CMK (cell line): ENCODE results near the gene EHMT2.
"Not testable (repeated sequence)": the region's sequence is repeated elsewhere in the genome, so short reads cannot be mapped to it uniquely, and the experiment has no call there.

ENCODE experiments used
- DNase-seq: peaks from one replicate; pipeline ENCODE4 v3.0.0-alpha.2; 2010; ENCODE audit warnings: low read depth

EHMT2 gene

GRCh38 chr6:31897612-31898382 lies at the start of gene EHMT2:
TSS of gene EHMT2 (minus strand) at chr6:31897698. CDS start at chr6:31897677, 21 bp downstream.
- DNase-seq: peak; percentile 54

- no peak for DNase-seq
These were observed 49.7 kb upstream of the EHMT2 start for GRCh38 chr6:31947070-31947675.

GRCh38 chr6:31946370-31946885 lies 48.9 kb upstream of the EHMT2 start:
- no peak for DNase-seq

DNA sequence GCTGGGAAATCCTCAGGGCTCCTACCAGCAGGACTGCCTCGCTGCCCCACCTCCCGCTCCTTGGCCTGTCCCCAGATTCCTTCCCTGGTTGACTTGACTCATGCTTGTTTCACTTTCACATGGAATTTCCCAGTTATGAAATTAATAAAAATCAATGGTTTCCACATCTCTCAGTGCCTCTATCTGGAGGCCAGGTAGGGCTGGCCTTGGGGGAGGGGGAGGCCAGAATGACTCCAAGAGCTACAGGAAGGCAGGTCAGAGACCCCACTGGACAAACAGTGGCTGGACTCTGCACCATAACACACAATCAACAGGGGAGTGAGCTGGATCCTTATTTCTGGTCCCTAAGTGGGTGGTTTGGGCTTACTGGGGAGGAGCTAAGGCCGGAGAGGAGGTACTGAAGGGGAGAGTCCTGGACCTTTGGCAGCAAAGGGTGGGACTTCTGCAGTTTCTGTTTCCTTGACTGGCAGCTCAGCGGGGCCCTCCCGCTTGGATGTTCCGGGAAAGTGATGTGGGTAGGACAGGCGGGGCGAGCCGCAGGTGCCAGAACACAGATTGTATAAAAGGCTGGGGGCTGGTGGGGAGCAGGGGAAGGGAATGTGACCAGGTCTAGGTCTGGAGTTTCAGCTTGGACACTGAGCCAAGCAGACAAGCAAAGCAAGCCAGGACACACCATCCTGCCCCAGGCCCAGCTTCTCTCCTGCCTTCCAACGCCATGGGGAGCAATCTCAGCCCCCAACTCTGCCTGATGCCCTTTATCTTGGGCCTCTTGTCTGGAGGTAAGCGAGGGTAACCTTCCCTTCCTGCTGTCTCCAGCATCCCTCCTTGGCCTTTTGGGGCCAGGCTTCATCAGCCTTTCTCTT lies 48.2 kb upstream of the EHMT2 start, which contains the start of gene CFB:
TSS of gene CFB (plus strand) at position 589 of the 863 bp plus-strand sequence. CDS start at position 716, 127 bp downstream.
- no peak for DNase-seq

DNA sequence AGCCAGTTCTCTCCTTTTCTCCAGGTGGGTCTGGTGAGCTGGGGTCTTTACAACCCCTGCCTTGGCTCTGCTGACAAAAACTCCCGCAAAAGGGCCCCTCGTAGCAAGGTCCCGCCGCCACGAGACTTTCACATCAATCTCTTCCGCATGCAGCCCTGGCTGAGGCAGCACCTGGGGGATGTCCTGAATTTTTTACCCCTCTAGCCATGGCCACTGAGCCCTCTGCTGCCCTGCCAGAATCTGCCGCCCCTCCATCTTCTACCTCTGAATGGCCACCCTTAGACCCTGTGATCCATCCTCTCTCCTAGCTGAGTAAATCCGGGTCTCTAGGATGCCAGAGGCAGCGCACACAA lies 47.6 kb upstream of the EHMT2 start:
- no peak for DNase-seq

GRCh38 chr6:31943742-31944141 lies 46.2 kb upstream of the EHMT2 start:
- no peak for DNase-seq

DNA sequence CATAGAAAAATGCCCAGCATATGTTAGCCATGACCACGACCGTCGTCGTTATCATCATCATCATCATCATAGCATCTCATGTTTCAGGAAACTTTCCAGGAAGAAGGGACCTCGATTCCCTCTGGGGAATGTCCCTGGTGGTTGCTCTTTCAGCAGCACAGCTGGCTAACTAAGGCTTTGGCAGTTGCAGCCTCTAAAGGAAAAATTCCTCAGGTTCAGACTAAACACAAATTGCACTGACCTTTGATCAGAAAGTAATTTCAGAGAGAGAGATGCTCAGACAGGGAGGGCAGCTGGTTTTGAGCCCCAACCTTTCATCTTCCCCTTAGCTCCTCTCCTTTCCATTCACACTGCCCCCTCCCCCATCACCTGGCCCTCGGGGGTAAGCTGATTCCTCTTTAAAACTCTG lies 42.8 kb upstream of the EHMT2 start:
- DNase-seq: no peak

- DNase-seq: no peak
These were observed 38.3 kb upstream of the EHMT2 start for GRCh38 chr6:31935823-31936222.

DNA sequence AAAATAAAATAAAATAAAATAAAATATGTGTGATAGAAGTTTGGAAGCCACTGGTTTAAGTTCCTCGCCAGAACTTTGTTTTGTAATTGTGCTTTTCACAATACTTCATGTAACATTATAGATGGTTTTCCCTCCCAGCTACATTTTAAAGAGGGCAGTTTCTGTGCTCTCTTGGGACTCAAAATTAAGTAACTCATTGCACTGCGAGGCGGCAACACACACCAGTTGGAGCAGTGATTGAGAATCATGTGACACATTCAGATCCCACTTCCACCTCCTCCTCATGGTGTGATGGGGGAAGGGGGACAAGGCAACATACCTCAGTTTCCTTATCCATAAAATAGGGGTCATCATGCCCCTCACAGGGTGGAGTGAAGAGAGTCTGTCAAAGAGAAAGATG lies 37.5 kb upstream of the EHMT2 start:
- DNase-seq: no peak

GRCh38 chr6:31933537-31933936 lies 36.0 kb upstream of the EHMT2 start:
- DNase-seq: no peak

- DNase-seq: not testable (repeated sequence)
These were observed 34.6 kb upstream of the EHMT2 start for GRCh38 chr6:31932137-31932536.

- no peak for DNase-seq
These were observed 33.5 kb upstream of the EHMT2 start for GRCh38 chr6:31930962-31931361.

- DNase-seq: no peak
These were observed 31.1 kb upstream of the EHMT2 start for GRCh38 chr6:31928672-31928939.

DNA sequence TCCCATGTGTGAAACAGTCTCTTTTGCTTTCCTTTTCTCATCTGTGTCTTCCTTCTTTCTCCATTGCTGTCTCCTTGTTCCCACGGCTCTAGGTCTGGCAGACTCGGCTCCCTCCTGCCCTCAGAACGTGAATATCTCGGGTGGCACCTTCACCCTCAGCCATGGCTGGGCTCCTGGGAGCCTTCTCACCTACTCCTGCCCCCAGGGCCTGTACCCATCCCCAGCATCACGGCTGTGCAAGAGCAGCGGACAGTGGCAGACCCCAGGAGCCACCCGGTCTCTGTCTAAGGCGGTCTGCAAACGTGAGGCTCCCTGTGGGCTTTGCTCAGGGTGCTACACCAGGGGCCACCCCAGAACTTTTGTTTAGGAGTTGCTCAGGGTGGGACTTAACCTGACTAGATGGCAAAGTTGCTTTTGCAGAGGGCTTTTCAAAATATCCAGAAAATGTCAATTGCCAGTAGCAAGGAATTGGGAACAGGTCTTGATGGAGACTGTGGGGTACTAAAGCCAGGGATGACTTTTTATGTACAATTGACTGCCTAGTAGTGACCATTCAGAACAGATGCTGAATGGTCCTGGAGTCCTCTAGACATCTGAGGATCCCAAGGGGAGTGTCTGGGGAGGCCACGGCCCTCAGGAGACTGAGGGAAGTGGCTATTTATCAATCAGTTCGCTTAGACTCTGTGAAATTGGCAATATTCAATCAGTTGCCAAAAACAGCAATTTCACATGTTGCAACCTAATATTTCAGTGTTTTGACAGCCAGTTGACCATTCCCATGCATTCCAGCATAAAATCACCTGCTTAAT lies 30.6 kb upstream of the EHMT2 start:
- DNase-seq: no peak

- no peak for DNase-seq
These were observed 29.9 kb upstream of the EHMT2 start, which contains the start of gene C2 for GRCh38 chr6:31927242-31927862. TSS of gene C2 (plus strand) at chr6:31927717. CDS start at chr6:31927753, 36 bp downstream.

DNA sequence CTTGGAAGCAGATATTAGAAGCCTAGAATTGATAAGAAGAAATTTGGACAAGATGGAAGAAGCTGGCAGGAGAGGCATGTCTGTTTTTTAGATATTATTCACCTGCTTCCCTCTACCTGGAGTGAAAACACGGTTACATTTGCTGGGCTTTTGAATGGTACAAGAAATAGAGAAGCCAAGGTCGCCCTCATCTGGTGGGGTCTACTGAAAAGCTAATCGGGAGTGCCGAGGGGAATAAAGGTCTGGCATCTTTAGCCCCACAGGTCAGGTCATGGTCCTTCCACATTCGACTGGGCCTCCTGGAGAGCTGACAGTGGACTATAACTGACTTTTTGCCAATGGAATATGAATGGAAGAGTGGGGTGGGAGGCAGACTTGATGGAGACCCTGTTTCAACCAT lies 25.4 kb upstream of the EHMT2 start:
- no peak for DNase-seq

DNA sequence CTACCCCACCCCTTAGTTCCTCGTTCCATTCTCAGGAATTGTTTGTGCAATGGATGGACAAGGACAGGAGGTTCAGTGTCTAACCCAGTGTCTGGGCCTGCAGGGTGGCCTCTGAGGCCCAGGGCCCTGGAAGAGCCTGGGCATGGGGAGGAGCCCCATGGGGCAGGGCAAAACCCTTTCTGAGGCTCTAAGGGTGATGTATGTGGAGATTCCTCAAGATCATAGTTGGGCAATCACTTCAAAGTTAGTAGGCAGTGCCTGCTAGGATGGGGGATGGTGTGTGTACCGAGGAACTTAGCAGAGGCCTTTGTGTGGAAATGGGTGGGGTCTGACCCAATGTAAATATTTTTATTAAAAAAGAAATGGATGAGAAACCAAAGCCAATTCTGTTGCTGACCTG lies 23.3 kb upstream of the EHMT2 start:
- DNase-seq: no peak

GRCh38 chr6:31919624-31920303 lies 22.3 kb upstream of the EHMT2 start:
- no peak for DNase-seq

GRCh38 chr6:31918069-31918720 lies 20.7 kb upstream of the EHMT2 start:
- no peak for DNase-seq

DNA sequence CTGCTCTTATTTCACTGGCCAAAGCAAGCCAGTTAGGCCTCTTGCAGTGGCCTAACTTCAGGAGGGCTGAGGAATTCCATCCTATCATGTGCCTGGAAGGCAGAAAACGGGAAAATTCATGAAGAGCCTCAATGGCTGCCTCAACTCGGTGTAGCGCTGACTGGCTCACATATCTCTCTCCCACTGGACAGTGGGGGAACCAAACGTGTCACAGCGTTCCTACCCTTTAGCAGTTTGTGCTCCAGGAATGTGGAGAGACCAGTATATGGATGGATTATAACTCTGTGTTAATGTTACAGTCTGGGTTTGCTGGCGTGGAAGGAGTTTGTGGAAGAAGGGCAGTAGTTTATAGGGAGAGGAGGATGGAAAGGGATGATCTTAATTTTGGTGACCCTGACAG lies 18.3 kb upstream of the EHMT2 start:
- DNase-seq: no peak
